Measurements from ENCODE around the gene STAT1. TPM values are rescaled to one million over a fixed set of nuclear protein-coding genes. Genes with fewer than 3 reads are reported as not detected.
A peak's percentile ranks its signal among the peaks of the same experiment; 100 is the strongest.

Gene STAT1
- total RNA-seq, 1 experiment from 2014 or later: 143 TPM

DNA sequence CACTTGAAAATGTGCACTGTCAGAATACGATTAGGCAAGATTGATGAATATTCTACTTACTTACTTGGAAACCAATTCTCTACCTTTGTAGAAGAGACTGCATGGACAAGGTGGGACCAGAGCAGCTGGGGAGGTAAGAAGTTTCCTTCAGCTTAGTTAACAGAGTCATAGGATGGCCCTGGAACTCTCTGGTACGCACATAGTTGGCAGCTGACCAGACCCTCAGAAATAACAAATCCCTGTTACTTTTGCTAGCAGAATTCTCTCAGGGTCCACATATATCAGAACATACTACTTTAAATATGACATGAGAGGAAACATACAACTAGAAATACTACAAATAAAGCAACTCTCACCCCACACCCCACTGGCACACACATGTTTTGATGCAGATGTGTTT lies 24.8 kb upstream of the STAT1 start:
- DNase-seq: no peak
- Histone ChIP-seq H3K27me3 (no peaks in the 10 kb centered on the region), H3K36me3 (no peaks in the 10 kb centered on the region), H3K4me3 (no peak overlapping the region), H3K9me3 (0 out of 2 replicates have a peak, but pooled peaks cover 2% of the 10 kb centered on the region)

DNA sequence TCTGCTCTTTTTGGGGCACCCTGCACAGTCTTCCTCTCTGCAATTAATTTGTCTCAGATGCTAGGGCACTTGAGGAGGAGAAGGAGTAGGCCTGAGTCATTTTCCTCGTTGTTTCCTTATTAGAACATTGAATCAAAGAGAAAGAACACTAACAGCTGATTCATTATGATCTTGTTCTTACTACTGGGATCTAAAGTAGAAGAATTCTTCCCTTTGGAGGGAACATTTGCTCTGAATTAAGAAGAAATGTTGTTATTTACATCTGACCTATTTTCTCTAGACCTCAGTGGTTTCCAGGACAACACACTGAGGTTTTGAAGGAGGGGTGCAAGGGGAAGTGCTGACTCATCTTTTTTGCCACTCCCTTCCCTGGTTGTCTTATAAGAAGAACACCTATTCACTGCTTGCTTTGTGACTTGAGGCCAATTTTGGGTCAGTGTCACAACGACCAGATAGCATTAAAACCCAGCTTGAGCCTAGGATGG lies 24.3 kb upstream of the STAT1 start:
- Histone ChIP-seq H3K36me3 (no peaks in the 10 kb centered on the region), H3K27me3 (no peaks in the 10 kb centered on the region), H3K9me3 (0 out of 2 replicates have a peak, but pooled peaks cover 2% of the 10 kb centered on the region), H3K4me3 (no peak overlapping the region)
- no peak for DNase-seq

DNA sequence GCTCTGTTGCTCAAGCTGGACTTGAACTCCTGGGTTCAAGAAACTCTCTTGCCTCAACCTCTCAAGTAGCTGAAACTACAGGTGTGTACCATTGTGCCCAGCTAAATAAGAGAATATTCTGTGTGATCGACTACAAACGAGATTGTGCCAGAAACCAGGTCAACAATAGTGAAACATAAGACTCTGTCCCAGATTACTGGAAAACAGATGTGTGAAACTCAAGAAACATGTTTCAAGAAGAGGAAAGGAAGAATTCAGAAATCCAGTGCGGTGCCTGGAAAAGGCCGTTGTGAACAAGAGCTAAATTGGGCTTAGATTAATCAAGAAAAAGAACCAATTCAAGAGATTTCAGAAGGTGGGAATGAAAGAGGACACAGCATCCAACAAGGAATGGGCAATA lies 23.4 kb upstream of the STAT1 start:
- no peak overlapping the region for H3K4me3 ChIP-seq
- no peaks in the 10 kb centered on the region for H3K36me3 ChIP-seq
- DNase-seq: no peak
- no peaks in the 10 kb centered on the region for H3K27me3 ChIP-seq
- H3K9me3 ChIP-seq: no peaks in the 10 kb centered on the region

DNA sequence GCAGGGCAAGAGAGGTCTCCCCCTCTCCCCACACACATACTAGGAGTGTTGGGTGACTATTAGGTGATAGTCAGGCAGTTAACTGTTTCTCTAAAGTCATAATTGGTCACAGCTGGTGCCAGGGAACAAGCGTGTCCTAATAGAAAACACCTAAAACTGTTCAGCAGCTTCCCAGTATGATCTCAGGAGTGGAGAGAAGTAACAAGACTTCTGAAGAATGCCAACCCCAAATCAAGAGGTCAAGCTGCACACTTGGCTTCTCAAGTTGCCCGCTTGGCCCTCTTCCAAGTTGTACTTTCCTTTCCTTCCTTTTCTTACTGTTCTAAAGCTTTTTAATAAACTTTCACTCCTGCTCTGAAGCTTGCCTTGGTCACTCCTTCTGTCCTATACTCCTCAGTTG lies 22.4 kb upstream of the STAT1 start:
- H3K4me3 ChIP-seq: no peak overlapping the region
- H3K27me3 ChIP-seq: no peaks in the 10 kb centered on the region
- H3K9me3 ChIP-seq: no peaks in the 10 kb centered on the region
- DNase-seq: no peak
- no peaks in the 10 kb centered on the region for H3K36me3 ChIP-seq

DNA sequence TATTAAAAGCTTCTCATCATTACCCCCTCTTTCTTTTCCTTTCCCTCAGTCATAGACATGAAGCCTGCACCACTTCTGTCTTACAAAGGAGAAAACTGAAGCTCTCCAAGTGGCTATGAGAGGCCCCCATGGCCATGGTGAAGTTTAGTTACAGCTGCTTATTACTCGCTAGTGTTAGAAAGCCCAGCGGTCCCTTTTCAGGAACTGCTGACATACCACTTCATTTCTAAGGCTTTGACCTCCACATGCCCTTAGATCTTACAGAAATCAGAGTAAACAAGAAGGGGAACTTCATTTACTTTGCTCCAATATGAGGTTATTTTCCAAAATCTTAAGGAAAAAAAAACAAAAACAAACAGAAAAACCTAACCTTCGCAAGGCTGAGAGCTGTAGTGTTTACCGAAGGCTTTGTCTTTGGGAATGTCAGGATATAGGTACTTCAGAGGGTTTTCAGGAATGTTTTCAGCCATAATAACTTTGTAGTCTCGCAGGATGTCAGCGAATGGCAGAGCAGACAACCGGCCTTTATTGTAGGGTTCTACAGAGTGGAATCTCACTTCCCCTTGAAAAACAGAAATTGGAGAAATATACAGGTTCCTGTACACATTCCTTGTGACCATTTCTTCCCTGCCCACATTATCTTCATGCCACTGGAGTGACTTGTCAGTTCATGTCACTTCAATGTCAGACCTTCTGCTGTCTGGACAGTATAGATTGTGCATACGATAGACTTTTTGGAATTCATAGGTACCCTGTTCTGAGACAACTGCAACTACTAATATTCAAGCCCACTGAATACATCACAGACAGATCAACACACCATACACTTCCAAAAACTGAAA lies 18.8 kb upstream of the STAT1 start:
- no peak overlapping the region for H3K4me3 ChIP-seq
- DNase-seq: no peak
- H3K9me3 ChIP-seq: no peaks in the 10 kb centered on the region
- H3K36me3 ChIP-seq: no peaks in the 10 kb centered on the region
- H3K27me3 ChIP-seq: no peaks in the 10 kb centered on the region

DNA sequence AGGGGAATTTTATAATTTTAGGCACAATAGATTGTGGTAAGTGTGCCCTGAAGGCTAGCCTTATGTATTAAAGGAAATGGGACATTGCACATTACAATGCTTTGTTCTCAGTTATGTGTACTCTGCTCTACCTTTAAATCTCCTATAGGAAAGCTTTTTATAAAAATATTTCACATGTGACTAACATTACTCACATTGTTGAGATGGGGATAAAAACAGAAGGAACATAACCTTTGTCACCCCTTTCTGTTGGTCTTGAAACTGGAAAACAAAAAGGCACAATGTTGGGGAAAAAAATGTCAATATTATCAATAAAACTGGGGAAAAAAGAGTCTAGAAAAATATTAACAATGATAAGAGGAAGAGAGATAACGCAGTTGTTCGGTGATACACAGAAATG lies 17.3 kb upstream of the STAT1 start:
- no peak overlapping the region for H3K4me3 ChIP-seq
- no peak for DNase-seq
- no peaks in the 10 kb centered on the region for H3K36me3 ChIP-seq
- no peaks in the 10 kb centered on the region for H3K9me3 ChIP-seq
- no peaks in the 10 kb centered on the region for H3K27me3 ChIP-seq

DNA sequence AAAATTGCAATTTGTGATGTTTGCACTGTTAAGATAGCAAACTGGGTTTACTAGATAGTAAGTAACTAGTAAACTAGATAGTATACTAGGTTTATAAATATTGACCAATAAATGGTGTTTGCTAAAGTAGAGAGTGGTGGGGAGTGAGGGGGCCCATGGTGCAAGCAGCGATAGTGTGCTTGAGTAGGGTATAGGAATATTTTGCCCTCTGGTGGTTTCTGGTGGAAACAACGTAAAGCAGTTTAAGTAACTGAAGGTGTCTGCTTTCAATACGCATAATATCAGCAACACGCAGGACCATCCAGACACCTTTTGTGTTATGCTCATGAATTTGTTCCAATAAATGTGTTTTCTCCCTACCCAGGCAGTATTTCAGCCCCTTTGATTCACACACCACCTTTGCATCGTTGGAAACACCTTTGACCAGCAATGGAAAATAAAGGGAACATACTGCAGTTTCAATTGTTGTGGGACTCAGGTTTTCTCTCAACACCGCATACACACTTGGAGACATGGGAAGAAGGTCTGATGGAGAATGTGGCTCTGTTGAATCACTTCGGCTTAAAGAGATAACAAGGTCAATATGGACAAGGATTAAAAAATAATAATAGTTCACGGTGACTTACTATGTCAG lies 16.7 kb upstream of the STAT1 start:
- H3K9me3 ChIP-seq: no peaks in the 10 kb centered on the region
- H3K36me3 ChIP-seq: no peaks in the 10 kb centered on the region
- DNase-seq: no peak
- no peaks in the 10 kb centered on the region for H3K27me3 ChIP-seq
- H3K4me3 ChIP-seq: no peak overlapping the region

DNA sequence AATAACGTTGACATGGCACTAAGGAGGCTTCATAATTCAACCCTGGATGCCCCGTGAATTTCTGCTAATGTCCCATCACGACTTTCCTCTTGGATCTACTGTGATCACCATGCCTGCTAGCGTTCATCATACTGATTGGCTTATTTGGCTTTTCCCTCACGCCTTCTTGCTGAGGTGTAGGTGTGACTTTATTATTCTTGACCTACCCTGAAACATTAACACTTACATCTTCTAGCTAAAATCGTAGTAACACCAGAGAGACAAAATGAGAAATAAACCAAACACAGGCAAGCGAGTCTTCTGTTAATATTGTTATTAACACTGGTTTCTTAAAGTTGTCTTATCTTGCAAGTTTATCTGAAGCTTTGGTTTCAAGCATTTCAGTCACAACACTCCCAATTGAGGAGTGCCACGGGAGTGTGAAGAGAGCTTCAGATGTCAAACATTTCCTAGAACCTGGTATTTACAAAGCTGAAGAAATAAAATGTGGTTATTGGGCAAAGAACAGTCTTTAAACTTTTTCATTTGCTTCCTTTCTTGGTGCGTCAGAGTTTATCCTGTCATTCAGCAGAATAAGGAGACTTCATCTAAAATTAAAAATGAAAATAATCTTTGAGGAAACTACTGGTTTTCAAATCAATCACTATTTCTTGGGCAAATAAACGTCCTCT lies 15.4 kb upstream of the STAT1 start:
- Histone ChIP-seq H3K9me3 (no peaks in the 10 kb centered on the region), H3K27me3 (no peaks in the 10 kb centered on the region), H3K4me3 (no peak overlapping the region), H3K36me3 (no peaks in the 10 kb centered on the region)
- DNase-seq: no peak

DNA sequence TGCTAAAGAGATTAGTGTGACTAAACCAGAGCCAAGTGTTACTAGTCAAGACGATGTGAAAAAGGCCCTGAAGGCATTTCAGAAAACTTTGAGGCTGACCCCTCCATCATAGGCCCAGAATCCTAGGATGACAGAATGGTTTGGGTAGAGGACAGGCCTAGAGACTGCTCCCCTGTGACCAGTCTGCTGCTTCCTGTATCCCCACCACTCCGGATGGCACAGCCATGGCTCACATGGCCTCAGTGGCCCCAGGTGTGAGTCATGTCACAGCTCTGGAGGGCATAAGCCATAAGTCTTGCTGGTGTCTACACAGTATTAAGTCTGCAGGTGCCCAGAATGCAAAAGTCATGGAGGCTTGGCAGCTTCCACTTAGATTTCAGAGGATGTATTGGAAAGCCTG lies 12.4 kb upstream of the STAT1 start:
- no peak for DNase-seq
- H3K36me3 ChIP-seq: no peaks in the 10 kb centered on the region
- no peak overlapping the region for H3K4me3 ChIP-seq

DNA sequence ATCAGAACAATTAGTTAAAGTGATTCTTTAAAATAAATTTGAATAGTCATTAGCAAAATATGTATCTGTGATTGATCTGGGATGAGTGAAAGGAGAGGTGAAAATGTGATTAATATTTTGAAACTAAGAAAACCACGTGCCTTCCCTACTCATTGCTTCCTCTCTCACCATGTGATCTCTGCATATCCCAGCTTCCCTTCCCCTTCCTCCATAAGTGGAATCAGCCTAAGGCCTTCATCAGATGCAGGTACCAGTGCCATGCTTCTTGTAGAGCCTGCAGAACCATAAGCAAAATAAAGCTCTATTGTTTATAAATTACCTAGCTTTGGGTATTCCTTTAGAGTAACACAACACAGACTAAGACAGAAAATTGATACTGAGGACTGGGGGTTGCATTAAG lies 11.2 kb upstream of the STAT1 start:
- Histone ChIP-seq H3K4me3 (no peak overlapping the region), H3K9me3 (no peaks in the 10 kb centered on the region), H3K36me3 (no peaks in the 10 kb centered on the region), H3K27me3 (no peaks in the 10 kb centered on the region)
- no peak for DNase-seq

More for the DNA sequence above, 12.4 kb upstream of the STAT1 start:
- Histone ChIP-seq H3K9me3 (no peaks in the 10 kb centered on the region), H3K27me3 (no peaks in the 10 kb centered on the region)

DNA sequence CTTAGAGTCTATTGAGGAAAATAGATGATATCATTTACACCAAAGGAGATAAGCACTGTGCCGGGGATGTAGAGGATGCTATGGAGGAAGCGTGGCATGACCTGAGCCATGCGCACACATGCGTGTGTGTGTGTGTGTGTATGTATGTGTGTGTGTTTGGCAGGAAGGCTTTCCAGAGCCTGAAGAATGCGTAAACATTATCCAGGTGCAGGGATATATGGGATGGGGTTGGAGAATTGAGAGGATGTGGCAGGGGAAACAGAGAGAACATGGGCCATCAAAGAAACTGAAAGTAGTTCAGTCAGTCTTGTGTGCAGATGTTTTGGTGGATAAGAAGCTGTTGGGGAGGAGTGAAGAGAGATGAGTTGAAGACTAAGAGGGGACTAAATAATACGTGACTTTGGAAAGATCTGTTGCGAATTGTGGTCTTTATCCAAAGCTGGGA lies 9.3 kb upstream of the STAT1 start:
- Histone ChIP-seq H3K36me3 (no peaks in the 10 kb centered on the region), H3K27me3 (no peaks in the 10 kb centered on the region), H3K4me3 (no peak overlapping the region), H3K9me3 (no peaks in the 10 kb centered on the region)
- no peak for DNase-seq

DNA sequence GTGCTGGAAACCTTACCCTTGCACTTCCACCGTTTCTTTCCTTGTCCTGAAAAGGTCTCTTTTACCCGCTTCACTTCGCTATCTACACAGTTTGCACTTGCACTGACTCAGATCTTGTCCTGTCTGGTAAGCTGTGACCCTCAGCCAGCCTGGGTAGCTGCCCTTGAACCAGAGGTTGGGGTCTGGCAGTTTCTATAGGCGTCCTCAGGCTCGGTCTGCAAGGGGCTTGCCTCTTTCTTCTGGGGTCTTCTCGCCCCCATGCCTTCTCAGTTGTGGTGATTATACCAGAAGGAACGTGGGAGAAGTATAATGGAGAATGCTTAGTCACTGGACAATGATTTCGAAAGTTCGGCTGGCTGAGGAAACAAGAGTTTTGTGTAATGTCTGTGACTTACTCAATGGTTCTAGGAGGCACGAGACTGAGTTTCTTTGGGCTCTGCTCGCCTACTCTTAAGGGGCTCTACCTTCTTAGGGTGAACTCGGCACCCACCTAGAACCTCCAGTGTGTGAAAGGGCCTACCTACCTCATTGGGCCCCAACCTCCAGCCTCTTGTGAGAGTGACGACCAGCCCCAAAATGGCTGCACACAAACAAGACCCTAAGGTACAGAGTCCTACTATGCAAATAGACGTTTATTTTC lies 6.9 kb upstream of the STAT1 start:
- Histone ChIP-seq H3K4me3 (peak overlapping the region; percentile 65), H3K9me3 (no peaks in the 10 kb centered on the region), H3K27me3 (no peaks in the 10 kb centered on the region), H3K36me3 (no peaks in the 10 kb centered on the region)
- DNase-seq: peak; percentile 39

DNA sequence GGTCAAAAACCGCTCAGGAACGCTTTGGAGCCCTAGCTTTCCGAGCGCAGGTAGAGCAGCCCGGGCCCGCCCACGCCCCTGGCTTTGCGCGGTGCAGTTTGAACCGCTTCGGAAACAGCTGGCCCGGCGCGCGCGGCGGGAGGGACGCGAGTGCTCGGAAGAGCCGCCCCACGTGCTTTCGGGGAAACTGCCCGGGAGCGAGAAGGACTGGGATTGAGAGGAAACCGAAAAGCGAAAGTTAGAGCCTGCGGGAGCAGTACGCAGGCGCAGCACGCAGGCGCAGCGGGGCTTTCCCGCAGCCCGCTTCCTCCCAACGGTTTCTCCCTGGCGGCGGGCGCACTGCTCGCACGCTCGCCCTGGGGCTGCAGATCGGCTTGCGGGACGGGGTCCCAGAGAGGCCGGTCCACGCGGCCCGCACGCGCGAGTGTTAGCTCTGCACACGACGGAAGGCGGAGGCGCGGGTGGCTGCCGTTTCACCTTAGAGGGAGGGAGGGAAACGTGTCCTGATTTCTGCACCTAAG lies 6.3 kb upstream of the STAT1 start:
- peak; percentile 95 for DNase-seq
- no peaks in the 10 kb centered on the region for H3K36me3 ChIP-seq
- peak overlapping the region; percentile 65 for H3K4me3 ChIP-seq
- H3K9me3 ChIP-seq: no peaks in the 10 kb centered on the region
- H3K27me3 ChIP-seq: no peaks in the 10 kb centered on the region

DNA sequence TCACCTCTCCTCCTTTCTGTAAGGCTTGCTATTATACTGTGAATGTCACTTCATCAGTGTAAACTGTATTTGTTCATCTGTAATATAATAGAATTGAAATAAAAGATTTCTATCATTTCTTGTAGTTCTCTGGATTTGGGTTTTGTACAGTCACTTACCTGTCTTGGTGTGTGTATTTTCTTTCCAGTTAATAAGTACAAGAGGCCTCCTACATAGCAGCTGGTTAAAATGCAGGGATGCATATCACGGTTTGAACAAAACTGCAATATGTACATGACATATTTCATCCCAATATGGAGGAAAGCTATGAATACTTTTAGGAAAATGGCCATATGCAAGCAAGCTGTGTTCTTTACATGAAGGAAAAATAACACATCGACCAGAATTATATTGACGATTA lies 5.4 kb upstream of the STAT1 start:
- DNase-seq: no peak
- Histone ChIP-seq H3K4me3 (no peak overlapping the region), H3K36me3 (no peaks in the 10 kb centered on the region), H3K9me3 (no peaks in the 10 kb centered on the region), H3K27me3 (no peaks in the 10 kb centered on the region)

DNA sequence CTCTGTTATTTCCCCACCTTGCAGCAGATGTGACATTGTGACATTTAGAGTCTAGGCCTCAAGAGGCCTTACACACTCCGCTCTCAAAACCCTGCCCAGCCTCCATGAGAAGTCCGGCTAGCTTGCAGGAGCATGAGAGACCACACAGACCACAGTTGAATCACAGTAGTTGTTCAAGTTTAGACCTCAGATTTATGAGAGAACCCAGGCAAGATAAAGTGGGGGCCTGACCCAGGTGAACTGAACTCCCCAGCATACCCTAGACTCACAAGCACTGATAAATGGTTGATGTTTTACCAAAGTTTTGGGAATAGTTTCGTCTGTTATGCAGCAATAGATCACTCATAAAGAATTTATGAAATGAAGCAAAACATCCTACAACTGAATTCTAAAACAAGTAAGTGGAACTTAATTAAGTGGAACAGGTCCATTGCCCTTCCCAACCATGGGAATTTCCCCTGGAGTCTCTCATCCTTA lies 4.7 kb upstream of the STAT1 start:
- H3K9me3 ChIP-seq: no peaks in the 10 kb centered on the region
- no peak for DNase-seq
- no peaks in the 10 kb centered on the region for H3K27me3 ChIP-seq
- no peaks in the 10 kb centered on the region for H3K36me3 ChIP-seq
- no peak overlapping the region for H3K4me3 ChIP-seq

DNA sequence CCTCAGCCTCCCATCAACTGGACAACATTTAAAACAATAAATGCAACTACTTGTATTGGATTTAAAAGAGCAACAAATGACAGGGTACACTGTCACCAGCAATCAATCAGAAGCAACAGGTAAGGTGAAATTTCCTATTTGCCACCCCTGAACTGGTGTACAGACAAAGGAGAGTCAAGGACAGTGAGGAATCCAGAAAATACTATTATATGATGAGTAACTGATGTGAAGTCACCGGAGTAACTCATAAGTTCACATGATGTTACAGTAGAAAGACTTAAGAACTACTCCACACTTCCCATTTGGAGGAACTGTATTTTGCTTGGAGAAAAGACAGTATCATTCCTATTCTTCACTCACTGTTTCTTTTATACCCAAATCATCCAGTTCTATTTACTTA lies 4.1 kb upstream of the STAT1 start:
- no peak overlapping the region for H3K4me3 ChIP-seq
- no peaks in the 10 kb centered on the region for H3K9me3 ChIP-seq
- peaks cover 2% of the 10 kb centered on the region for H3K36me3 ChIP-seq
- no peak for DNase-seq
- no peaks in the 10 kb centered on the region for H3K27me3 ChIP-seq

DNA sequence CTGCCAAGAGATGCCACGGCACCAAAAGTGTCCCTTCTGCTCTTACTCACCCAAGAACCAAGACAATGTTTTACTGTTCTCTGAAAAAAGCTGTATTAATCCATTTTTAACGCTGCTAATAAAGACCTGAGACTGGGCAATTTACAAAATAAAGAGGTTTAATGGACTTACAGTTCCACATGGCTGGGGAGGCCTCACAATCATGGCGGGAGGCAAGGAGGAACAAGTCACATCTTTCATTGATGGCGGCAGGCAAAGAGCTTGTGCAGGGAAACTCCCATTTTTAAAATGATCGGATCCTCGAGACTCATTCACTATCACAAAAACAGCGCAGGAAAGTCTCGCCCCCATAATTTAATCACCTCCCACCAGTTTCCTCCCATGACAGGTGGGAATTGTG lies 1.9 kb upstream of the STAT1 start:
- no peak for DNase-seq
- Histone ChIP-seq H3K4me3 (no peak overlapping the region), H3K27me3 (no peaks in the 10 kb centered on the region), H3K36me3 (peaks cover 22% of the 10 kb centered on the region), H3K9me3 (no peaks in the 10 kb centered on the region)

Data from MG63 (cell line).